HCT116 (cell line): Measurements from ENCODE around the gene CELF2. TPM values are rescaled to one million over a fixed set of nuclear protein-coding genes. Genes with fewer than 3 reads are reported as not detected.

Experiments used
- ATAC-seq: fragments of 200-7000 bp; cut with Tn5 transposase; 2 replicates; pipeline ENCODE4 v1.9.1; 2020; ENCODE audit warnings: mild to moderate bottlenecking, moderate library complexity
- BruUV-seq: library from RNA; stranded (reverse); fragments of 400-500 nt; replicated peaks from 2 replicates; lab custom pipeline; 2021; lab: Mats Ljungman, UMichigan
- CTCF ChIA-PET: fragments of 300-600 bp; sonication (Branson Sonifier 250); formaldehyde crosslinking; loops from one replicate; lab custom pipeline; 2021; ENCODE audit warnings: antibody characterized with exemption; lab: Charles Lee
- POLR2A ChIA-PET: fragments of 300-600, 350-600 bp; sonication (Branson Sonifier 250); formaldehyde crosslinking; loops from one replicate; lab custom pipeline; 2021; ENCODE audit warnings: antibody characterized with exemption; lab: Charles Lee
- RAD21 ChIA-PET, 2 experiments: fragments of 300-600 bp; sonication (Branson Sonifier 250); formaldehyde crosslinking; loops; one replicate each; lab custom pipeline; 2023; ENCODE audit warnings: low total read pairs in 2 of 2; ENCODE audit not compliant: uncharacterized antibody in 2 of 2, unreplicated experiment in 2 of 2, low non-redundant PET in 1 of 2; lab: Charles Lee
- DNase-seq: peaks from one replicate; pipeline ENCODE4 v3.0.0-alpha.2; 2010; ENCODE audit warnings: low read depth, low spot score
- H2AFZ ChIP-seq: fragments of 200-600 bp; shearing (Covaris generic), sonication (generic); 2 replicates; pipeline ENCODE4 v1.6.1; 2017; ENCODE audit warnings: low read depth, mixed run types, mixed read lengths, antibody characterized with exemption, low read length; ENCODE audit not compliant: poor library complexity, severe bottlenecking
- H3K27ac ChIP-seq: 2 replicates; pipeline ENCODE4 v1.5.1; 2012; ENCODE audit warnings: low read depth, low read length
- H3K27me3 ChIP-seq: fragments of 200-600 bp; sonication (generic); 2 replicates; pipeline ENCODE4 v1.6.1; 2016; ENCODE audit warnings: mixed run types, low read length, mixed read lengths; ENCODE audit not compliant: insufficient read depth
- H3K36me3 ChIP-seq, 2 experiments: fragments of 200-500 bp in 1 of 2; fragments of 200-600 bp in 1 of 2; sonication (Bioruptor generic) in 1 of 2; sonication (generic) in 1 of 2; 2 replicates each; pipeline versions ENCODE4 v1.5.1 to v1.6.1; 2014 to 2016; ENCODE audit warnings: low read length in 2 of 2, inconsistent platforms in 1 of 2, mixed read lengths in 1 of 2, mixed run types in 1 of 2; ENCODE audit not compliant: insufficient read depth in 2 of 2, control insufficient read depth in 1 of 2
- H3K4me1 ChIP-seq, 2 experiments: fragments of 200-600 bp in 1 of 2; sonication (generic) in 1 of 2; 2 replicates each; pipeline versions ENCODE4 v1.5.1 to v1.6.1; 2012 to 2017; ENCODE audit warnings: low read length in 2 of 2, inconsistent platforms in 1 of 2, mild to moderate bottlenecking in 1 of 2, mixed read lengths in 1 of 2, mixed run types in 1 of 2, moderate library complexity in 1 of 2; ENCODE audit not compliant: insufficient read depth in 2 of 2, control insufficient read depth in 1 of 2
- H3K4me2 ChIP-seq: fragments of 200-600 bp; sonication (generic); 2 replicates; pipeline ENCODE4 v1.6.1; 2017; ENCODE audit warnings: mixed run types, low read length, mixed read lengths
- H3K4me3 ChIP-seq, 2 experiments: fragments of 200-600 bp in 1 of 2; sonication (generic) in 1 of 2; replicated peaks in 1 of 2; 2 replicates each; pipeline ENCODE4 v1.5.1; 2011 to 2016; ENCODE audit warnings: low read length in 2 of 2, control low read depth in 1 of 2, low read depth in 1 of 2, mild to moderate bottlenecking in 1 of 2, mixed read lengths in 1 of 2, mixed run types in 1 of 2
- H3K79me2 ChIP-seq: fragments of 200-600 bp; sonication (generic); 2 replicates; pipeline ENCODE4 v1.6.1; 2017; ENCODE audit warnings: mild to moderate bottlenecking, mixed run types, low read length, moderate library complexity, mixed read lengths; ENCODE audit not compliant: insufficient read depth
- H3K9ac ChIP-seq: fragments of 200-600 bp; sonication (generic); 2 replicates; pipeline ENCODE4 v1.6.1; 2016; ENCODE audit warnings: low read length, mixed read lengths
- H3K9me2 ChIP-seq: fragments of 200-600 bp; sonication (generic), shearing (Covaris generic); 2 replicates; pipeline ENCODE4 v1.6.1; 2017; ENCODE audit warnings: mixed run types, mild to moderate bottlenecking, moderate library complexity; ENCODE audit not compliant: insufficient read depth
- H3K9me3 ChIP-seq, 2 experiments: fragments of 200-500 bp in 1 of 2; fragments of 200-600 bp in 1 of 2; sonication (Bioruptor generic) in 1 of 2; sonication (generic) in 1 of 2; 2 replicates each; pipeline ENCODE4 v1.6.1; 2014 to 2017; ENCODE audit warnings: low read length in 2 of 2, mixed read lengths in 2 of 2, inconsistent platforms in 1 of 2, low read depth in 1 of 2, mild to moderate bottlenecking in 1 of 2, mixed run types in 1 of 2, moderate library complexity in 1 of 2; ENCODE audit not compliant: control insufficient read depth in 1 of 2, insufficient read depth in 1 of 2
- H4K20me1 ChIP-seq: fragments of 200-600 bp; sonication (generic), shearing (Covaris generic); 2 replicates; pipeline ENCODE4 v1.6.1; 2017; ENCODE audit warnings: mixed run types, mild to moderate bottlenecking, moderate library complexity; ENCODE audit not compliant: insufficient read depth
- EGR1 ChIP-seq: IDR thresholded peaks from 2 replicates; pipeline ENCODE4 v1.6.1; 2012; ENCODE audit warnings: low read depth
- EZH2 ChIP-seq: fragments of 200-600 bp; sonication (generic); IDR thresholded peaks from 2 replicates; pipeline ENCODE4 v1.6.1; 2017; ENCODE audit warnings: antibody characterized with exemption, mixed run types
- EZH2phosphoT487 ChIP-seq: fragments of 200-600 bp; IDR thresholded peaks from 2 replicates; pipeline ENCODE4 v1.6.1; 2018; ENCODE audit warnings: antibody characterized with exemption, borderline replicate concordance
- POLR2AphosphoS5 ChIP-seq: IDR thresholded peaks from 2 replicates; pipeline ENCODE4 v1.6.1; 2011; ENCODE audit warnings: mild to moderate bottlenecking, low read depth, low read length, moderate library complexity
- SIN3A ChIP-seq: IDR thresholded peaks from 2 replicates; pipeline ENCODE4 v1.6.1; 2012; ENCODE audit warnings: low read depth
- SP1 ChIP-seq: IDR thresholded peaks from 2 replicates; pipeline ENCODE4 v1.6.1; 2012; ENCODE audit warnings: low read depth
- SRF ChIP-seq: IDR thresholded peaks from 2 replicates; pipeline ENCODE4 v1.6.1; 2012; ENCODE audit warnings: low read depth
- TCF7L2 ChIP-seq: IDR thresholded peaks from 2 replicates; pipeline ENCODE4 v1.7.0; 2011; ENCODE audit warnings: borderline replicate concordance, inconsistent platforms; ENCODE audit not compliant: insufficient read depth, insufficient read length; ENCODE audit errors: extremely low read depth
- YY1 ChIP-seq: IDR thresholded peaks from 2 replicates; pipeline ENCODE4 v1.6.1; 2011; ENCODE audit warnings: low read length, low read depth, moderate library complexity, mild to moderate bottlenecking; ENCODE audit not compliant: insufficient replicate concordance; ENCODE audit errors: extremely low read depth
- ZFX ChIP-seq: fragments of 450-650 bp; IDR thresholded peaks from 2 replicates; pipeline ENCODE4 v1.6.1; 2017
- ZNF274 ChIP-seq: fragments of 200-500 bp; sonication (Bioruptor generic); IDR thresholded peaks from 2 replicates; pipeline ENCODE4 v1.6.1; 2014; ENCODE audit warnings: mild to moderate bottlenecking, low read depth, low read length, inconsistent platforms
- intact Hi-C: fragments of 100-400 bp; cut with micrococcal nuclease; formaldehyde crosslinking; loops from 2 replicates; pipeline ENCODE4 v1.10.0; 2022
- total RNA-seq: library from RNA; stranded (reverse); gene quantifications from one replicate; pipeline ENCODE4 v1.2.1, GENCODE V29; 2021; ENCODE audit not compliant: unreplicated experiment
- TF ChIP-seq, protein P1 (sequence below): IDR thresholded peaks from 2 replicates; pipeline ENCODE4 v1.6.1; 2012
- TF ChIP-seq, protein P2 (sequence below): IDR thresholded peaks from 2 replicates; pipeline ENCODE4 v1.6.1; 2012
- TF ChIP-seq, protein P3 (sequence below): IDR thresholded peaks from 2 replicates; pipeline ENCODE4 v1.6.1; 2011; ENCODE audit warnings: mild to moderate bottlenecking, low read length, moderate library complexity; ENCODE audit not compliant: insufficient replicate concordance; ENCODE audit errors: extremely low read depth

Gene CELF2
- total RNA-seq, 1 experiment from 2014 or later = 0.66 TPM

DNA sequence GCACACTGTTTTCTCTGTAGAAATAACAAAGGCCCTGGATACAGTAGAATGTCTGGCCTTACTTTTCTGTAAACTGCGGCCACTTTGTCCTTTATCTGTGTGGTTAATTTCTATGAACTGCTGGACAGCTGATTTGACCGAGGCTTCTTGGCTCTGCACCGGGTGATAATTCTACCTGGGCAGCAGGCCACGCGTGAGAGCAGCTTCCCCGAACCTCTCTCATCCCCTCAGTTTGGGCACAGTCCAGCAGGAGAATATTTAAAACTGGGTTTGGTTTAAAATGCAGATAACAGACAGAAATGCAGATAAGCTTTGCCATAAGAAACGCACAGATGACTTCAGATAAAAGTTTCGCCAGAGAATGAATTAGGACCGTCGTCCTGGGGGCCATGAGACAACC, 81.0 kb downstream of the CELF2 start:
- H3K27ac ChIP-seq = no peak overlapping the region
- no peaks in the 10 kb centered on the region for H3K27me3 ChIP-seq
- ChIA-PET CTCF (no interaction called here), POLR2A (no interaction called here), RAD21 (no interaction called here)
- no peak overlapping the region for H3K4me2 ChIP-seq
- ATAC-seq = no peak
- H3K4me3 ChIP-seq = no peak overlapping the region
- H3K4me1 ChIP-seq = no peaks in the 10 kb centered on the region
- no peaks in the 10 kb centered on the region for H3K36me3 ChIP-seq
- no peaks in the 10 kb centered on the region for H3K79me2 ChIP-seq
- no peak overlapping the region for H2AFZ ChIP-seq
- no peaks in the 10 kb centered on the region for H3K9me2 ChIP-seq
- no peak overlapping the region for H3K9ac ChIP-seq
- H4K20me1 ChIP-seq = no peaks in the 10 kb centered on the region
- TF ChIP-seq, protein P1, sequence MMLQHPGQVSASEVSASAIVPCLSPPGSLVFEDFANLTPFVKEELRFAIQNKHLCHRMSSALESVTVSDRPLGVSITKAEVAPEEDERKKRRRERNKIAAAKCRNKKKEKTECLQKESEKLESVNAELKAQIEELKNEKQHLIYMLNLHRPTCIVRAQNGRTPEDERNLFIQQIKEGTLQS = no peak
- no peak for TF ChIP-seq SIN3A
- no peak for DNase-seq
- no TSS peak for BruUV-seq
- H3K9me3 ChIP-seq = no peaks in the 10 kb centered on the region; a peak in 2 of 4 replicates
- intact Hi-C loops = no loop called here

DNA sequence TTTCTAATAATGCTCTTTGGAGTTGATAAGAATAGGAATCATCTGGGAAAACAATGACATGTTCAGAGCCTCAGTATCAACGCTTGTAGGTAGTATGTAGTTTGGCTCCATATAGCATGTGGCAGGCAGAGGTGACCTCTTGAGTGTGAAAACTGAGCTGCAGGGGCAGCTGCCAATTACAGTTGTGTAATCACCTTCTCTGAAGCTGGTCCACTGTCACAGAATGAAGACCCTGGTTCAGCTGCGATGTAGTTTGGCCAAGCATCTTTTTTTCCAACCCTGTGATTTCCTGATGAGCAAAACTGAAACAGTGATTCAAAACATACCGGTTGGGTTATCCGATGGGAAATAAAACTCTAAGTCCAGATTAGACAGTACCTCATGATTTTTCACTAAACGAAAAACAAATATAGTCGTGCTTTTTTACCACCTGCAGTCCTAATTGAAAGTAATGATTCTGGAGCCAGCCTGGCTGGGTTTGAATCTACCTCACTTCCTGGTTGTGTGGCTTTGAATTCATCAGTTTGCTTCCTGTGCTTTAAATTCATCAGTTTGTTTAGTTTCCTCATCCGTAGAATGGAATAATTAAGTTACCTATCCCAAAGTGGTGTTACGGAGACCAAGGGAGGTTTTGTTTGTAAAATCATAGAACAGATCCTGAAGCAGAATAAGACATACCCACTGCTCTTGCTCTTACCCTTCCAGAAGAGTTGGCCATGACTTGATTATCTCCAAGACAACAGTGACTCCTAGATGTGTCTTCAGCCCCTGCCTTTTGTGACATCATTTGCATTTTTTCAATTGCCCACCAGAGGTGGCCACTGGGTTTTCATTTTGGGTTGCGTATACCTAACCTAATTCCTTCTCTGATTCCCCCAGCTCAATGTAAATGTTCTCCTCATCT, 87.4 kb downstream of the CELF2 start:
- Histone ChIP-seq H3K4me1 (no peaks in the 10 kb centered on the region), H2AFZ (no peak overlapping the region), H3K36me3 (no peaks in the 10 kb centered on the region), H3K9me3 (no peaks in the 10 kb centered on the region), H3K4me3 (no peak overlapping the region), H3K9ac (no peak overlapping the region), H4K20me1 (no peaks in the 10 kb centered on the region), H3K4me2 (no peak overlapping the region), H3K79me2 (no peaks in the 10 kb centered on the region), H3K27ac (no peak overlapping the region), H3K27me3 (no peaks in the 10 kb centered on the region), H3K9me2 (no peaks in the 10 kb centered on the region)
- no TSS peak for BruUV-seq
- intact Hi-C loops = no loop called here
- ATAC-seq = no peak
- POLR2A ChIA-PET = no interaction called here
- RAD21 ChIA-PET = no interaction called here
- DNase-seq = no peak
- CTCF ChIA-PET = no interaction called here
- TF ChIP-seq ZFX = no peak
- TF ChIP-seq EZH2phosphoT487 = no peak
- no peak for TF ChIP-seq SRF
- TF ChIP-seq SP1 = no peak
- TF ChIP-seq, protein P2, sequence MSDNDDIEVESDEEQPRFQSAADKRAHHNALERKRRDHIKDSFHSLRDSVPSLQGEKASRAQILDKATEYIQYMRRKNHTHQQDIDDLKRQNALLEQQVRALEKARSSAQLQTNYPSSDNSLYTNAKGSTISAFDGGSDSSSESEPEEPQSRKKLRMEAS = no peak
- TF ChIP-seq ZNF274 = no peak
- TF ChIP-seq YY1 = no peak
- no peak for TF ChIP-seq EZH2
- no peak for TF ChIP-seq POLR2AphosphoS5
- TF ChIP-seq TCF7L2 = no peak
- no peak for TF ChIP-seq EGR1
- TF ChIP-seq, protein P3, sequence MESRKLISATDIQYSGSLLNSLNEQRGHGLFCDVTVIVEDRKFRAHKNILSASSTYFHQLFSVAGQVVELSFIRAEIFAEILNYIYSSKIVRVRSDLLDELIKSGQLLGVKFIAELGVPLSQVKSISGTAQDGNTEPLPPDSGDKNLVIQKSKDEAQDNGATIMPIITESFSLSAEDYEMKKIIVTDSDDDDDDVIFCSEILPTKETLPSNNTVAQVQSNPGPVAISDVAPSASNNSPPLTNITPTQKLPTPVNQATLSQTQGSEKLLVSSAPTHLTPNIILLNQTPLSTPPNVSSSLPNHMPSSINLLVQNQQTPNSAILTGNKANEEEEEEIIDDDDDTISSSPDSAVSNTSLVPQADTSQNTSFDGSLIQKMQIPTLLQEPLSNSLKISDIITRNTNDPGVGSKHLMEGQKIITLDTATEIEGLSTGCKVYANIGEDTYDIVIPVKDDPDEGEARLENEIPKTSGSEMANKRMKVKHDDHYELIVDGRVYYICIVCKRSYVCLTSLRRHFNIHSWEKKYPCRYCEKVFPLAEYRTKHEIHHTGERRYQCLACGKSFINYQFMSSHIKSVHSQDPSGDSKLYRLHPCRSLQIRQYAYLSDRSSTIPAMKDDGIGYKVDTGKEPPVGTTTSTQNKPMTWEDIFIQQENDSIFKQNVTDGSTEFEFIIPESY = no peak
